B cell (primary cell): ENCODE results near the gene OSTF1. TPM values are rescaled to one million over a fixed set of nuclear protein-coding genes. Genes with fewer than 3 reads are reported as not detected.
A peak's percentile ranks its signal among the peaks of the same experiment; 100 is the strongest.

Experiments used
- ATAC-seq: fragments of 200-7000 bp; cut with Tn5 transposase; one replicate; pipeline ENCODE4 v1.10.0; 2021; ENCODE audit warnings: low read depth, mild to moderate bottlenecking, moderate number of reproducible peaks, moderate library complexity
- CTCF ChIA-PET: fragments of 350-600 bp; sonication (Branson Sonifier 250); formaldehyde crosslinking; loops from one replicate; lab custom pipeline; 2021; ENCODE audit warnings: antibody characterized with exemption, inconsistent platforms; lab: Charles Lee
- POLR2A ChIA-PET: fragments of 350-600 bp; sonication (Branson Sonifier 250); formaldehyde crosslinking; loops from one replicate; lab custom pipeline; 2021; ENCODE audit warnings: antibody characterized with exemption; lab: Charles Lee
- DNase-seq: peaks from one replicate; pipeline ENCODE4 v3.0.0; 2013
- H2AFZ ChIP-seq: 2 replicates; pipeline ENCODE4 v1.6.1; 2012; ENCODE audit warnings: mild to moderate bottlenecking, low read depth, low read length; ENCODE audit not compliant: insufficient read depth, poor library complexity, severe bottlenecking
- H3K27ac ChIP-seq, 2 donors: 1 replicate in 1 of 2; 2 replicates in 1 of 2; pipeline ENCODE4 v1.5.1; 2012 to 2013; ENCODE audit warnings: low read length in 2 of 2, mild to moderate bottlenecking in 2 of 2, moderate library complexity in 1 of 2
- H3K27me3 ChIP-seq, 4 experiments: fragments of 200-600 bp in 1 of 4; sonication (generic) in 1 of 4; replicated peaks in 1 of 4; 1 replicate in 2 of 4; 2 replicates in 2 of 4; pipeline versions ENCODE4 v1.6.1 to v1.7.0; 2013 to 2016; ENCODE audit warnings: low read length in 3 of 4, mild to moderate bottlenecking in 2 of 4, mixed read lengths in 1 of 4, moderate library complexity in 1 of 4; ENCODE audit not compliant: insufficient read depth in 4 of 4, control insufficient read depth in 3 of 4; ENCODE audit errors: control extremely low read depth in 1 of 4
- H3K36me3 ChIP-seq, 2 experiments: replicated peaks in 1 of 2; 1 replicate in 1 of 2; 2 replicates in 1 of 2; pipeline versions ENCODE4 v1.6.1 to v1.7.1; 2013; ENCODE audit warnings: low read length in 1 of 2; ENCODE audit not compliant: insufficient read depth in 2 of 2, control insufficient read depth in 1 of 2; ENCODE audit errors: control extremely low read depth in 1 of 2, extremely low read depth in 1 of 2
- H3K4me1 ChIP-seq, 2 donors: fragments of 200-600 bp in 1 of 2; sonication (generic) in 1 of 2; 1 replicate in 1 of 2; 2 replicates in 1 of 2; pipeline versions ENCODE4 v1.5.1 to v1.6.1; 2013 to 2017; ENCODE audit warnings: low read length in 2 of 2; ENCODE audit not compliant: control insufficient read depth in 2 of 2, insufficient read depth in 2 of 2
- H3K4me2 ChIP-seq: replicated peaks from 2 replicates; pipeline ENCODE3; 2012; ENCODE audit warnings: mild to moderate bottlenecking, low read depth, low read length; ENCODE audit not compliant: poor library complexity, severe bottlenecking
- H3K4me3 ChIP-seq, 5 experiments: fragments of 200-600 bp in 1 of 5; sonication (generic) in 1 of 5; 1 replicate in 3 of 5; 2 replicates in 2 of 5; pipeline versions ENCODE4 v1.5.1 to v1.7.0; 2011 to 2016; ENCODE audit warnings: low read length in 4 of 5, mild to moderate bottlenecking in 4 of 5, low read depth in 2 of 5, control low read depth in 1 of 5, moderate library complexity in 1 of 5; ENCODE audit not compliant: insufficient read depth in 1 of 5; ENCODE audit errors: control extremely low read depth in 1 of 5, extremely low read depth in 1 of 5
- H3K79me2 ChIP-seq: fragments of 200-600 bp; sonication (generic); one replicate; pipeline ENCODE4 v1.6.0; 2016; ENCODE audit warnings: low read length; ENCODE audit not compliant: control insufficient read depth, insufficient read depth
- H3K9ac ChIP-seq: fragments of 200-600 bp; sonication (generic); 2 replicates; pipeline ENCODE4 v1.6.1; 2017; ENCODE audit warnings: mild to moderate bottlenecking, low read length, moderate library complexity
- H3K9me3 ChIP-seq, 3 donors: one replicate each; pipeline versions ENCODE4 v1.6.1 to v1.7.1; 2013; ENCODE audit warnings: low read length in 2 of 3; ENCODE audit not compliant: control insufficient read depth in 2 of 3, insufficient read depth in 1 of 3; ENCODE audit errors: control extremely low read depth in 1 of 3
- H4K20me1 ChIP-seq: 2 replicates; pipeline ENCODE4 v1.6.0; 2012; ENCODE audit warnings: mild to moderate bottlenecking, low read length; ENCODE audit not compliant: insufficient read depth, control insufficient read depth, poor library complexity, severe bottlenecking
- H3K27ac Mint-ChIP-seq: one replicate; pipeline ENCODE4 v1.8.0; 2021; ENCODE audit warnings: mixed read lengths
- H3K27me3 Mint-ChIP-seq: one replicate; pipeline ENCODE4 v1.8.0; 2021; ENCODE audit warnings: mixed read lengths
- H3K4me1 Mint-ChIP-seq: one replicate; pipeline ENCODE4 v1.8.0; 2021; ENCODE audit warnings: mixed read lengths
- H3K4me3 Mint-ChIP-seq: one replicate; pipeline ENCODE4 v1.8.0; 2021; ENCODE audit warnings: mixed read lengths
- H3K9me3 Mint-ChIP-seq: one replicate; pipeline ENCODE4 v1.8.0; 2022; ENCODE audit warnings: mixed read lengths; ENCODE audit not compliant: insufficient read depth
- EZH2 ChIP-seq: IDR thresholded peaks from 2 replicates; pipeline ENCODE4 v1.6.1; 2012; ENCODE audit warnings: borderline replicate concordance, low read depth, mild to moderate bottlenecking, moderate library complexity, low read length; ENCODE audit not compliant: insufficient read depth, poor library complexity, severe bottlenecking
- WGBS: methylation state at CpG from one replicate; pipeline ENCODE4 v1.1.5; 2013; ENCODE audit warnings: missing lambda C conversion rate; ENCODE audit not compliant: insufficient coverage; 5-methylcytosine and 5-hydroxymethylcytosine counted together
- intact Hi-C: fragments of 100-400 bp; cut with micrococcal nuclease; formaldehyde crosslinking; loops from one replicate; pipeline ENCODE4 v1.10.0; 2022
- polyA plus RNA-seq: library from polyadenylated mRNA; depleted of rRNA; stranded (reverse); fragments of >200 nt; gene quantifications from 2 replicates; pipeline ENCODE4 v1.2.3, GENCODE V29; 2012
- total RNA-seq, 2 donors: library from RNA; stranded (reverse); fragments of 120-200 nt in 1 of 2; gene quantifications; 1 replicate in 1 of 2; 2 replicates in 1 of 2; pipeline versions ENCODE4 v1.2.3 to v1.2.4, GENCODE V29; 2013 to 2022
- TF ChIP-seq, protein P1 (sequence below): fragments of 200-600 bp; IDR thresholded peaks from one replicate; pipeline ENCODE4 v1.8.0; 2022; ENCODE audit warnings: antibody characterized with exemption, mild to moderate bottlenecking

OSTF1 gene
- total and polyA plus RNA-seq, 2 donors (not counting 1 experiment from before 2014, with no cell fraction given) = 33.8 to 62.0 TPM

- Histone ChIP-seq H3K9me3 (no peaks in the 10 kb centered on the region), H3K27ac (no peak overlapping the region), H3K9ac (no peak overlapping the region), H2AFZ (no peak overlapping the region), H3K79me2 (peaks cover 6% of the 10 kb centered on the region), H3K4me3 (no peak overlapping the region), H4K20me1 (peaks cover 23% of the 10 kb centered on the region), H3K36me3 (peaks cover 3 to 76% of the 10 kb centered on the region in 2 experiments), H3K4me1 (peaks cover 5 to 8% of the 10 kb centered on the region in 2 donors), H3K4me2 (no peak overlapping the region), H3K27me3 (no peaks in the 10 kb centered on the region)
- no CpG with 5 or more reads among the region's 1 CpG for WGBS
- intact Hi-C loops = no loop called here
- ChIA-PET POLR2A (no interaction called here), CTCF (no interaction called here)
- peaks cover 7% of the 10 kb centered on the region for H3K4me1 Mint-ChIP-seq
- H3K9me3 Mint-ChIP-seq = peaks cover 2% of the 10 kb centered on the region
- no peak overlapping the region for H3K4me3 Mint-ChIP-seq
- DNase-seq (no peak), ATAC-seq (no peak)
- no peaks in the 10 kb centered on the region for H3K27me3 Mint-ChIP-seq
- peak overlapping the region; percentile 7 for H3K27ac Mint-ChIP-seq
- TF ChIP-seq EZH2 = no peak
- TF ChIP-seq, protein P1, sequence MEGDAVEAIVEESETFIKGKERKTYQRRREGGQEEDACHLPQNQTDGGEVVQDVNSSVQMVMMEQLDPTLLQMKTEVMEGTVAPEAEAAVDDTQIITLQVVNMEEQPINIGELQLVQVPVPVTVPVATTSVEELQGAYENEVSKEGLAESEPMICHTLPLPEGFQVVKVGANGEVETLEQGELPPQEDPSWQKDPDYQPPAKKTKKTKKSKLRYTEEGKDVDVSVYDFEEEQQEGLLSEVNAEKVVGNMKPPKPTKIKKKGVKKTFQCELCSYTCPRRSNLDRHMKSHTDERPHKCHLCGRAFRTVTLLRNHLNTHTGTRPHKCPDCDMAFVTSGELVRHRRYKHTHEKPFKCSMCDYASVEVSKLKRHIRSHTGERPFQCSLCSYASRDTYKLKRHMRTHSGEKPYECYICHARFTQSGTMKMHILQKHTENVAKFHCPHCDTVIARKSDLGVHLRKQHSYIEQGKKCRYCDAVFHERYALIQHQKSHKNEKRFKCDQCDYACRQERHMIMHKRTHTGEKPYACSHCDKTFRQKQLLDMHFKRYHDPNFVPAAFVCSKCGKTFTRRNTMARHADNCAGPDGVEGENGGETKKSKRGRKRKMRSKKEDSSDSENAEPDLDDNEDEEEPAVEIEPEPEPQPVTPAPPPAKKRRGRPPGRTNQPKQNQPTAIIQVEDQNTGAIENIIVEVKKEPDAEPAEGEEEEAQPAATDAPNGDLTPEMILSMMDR = no peak
Observed at GRCh38 chr9:75138260-75139040, 50.1 kb downstream of the OSTF1 start.

GRCh38 chr9:75139201-75139600, 50.9 kb downstream of the OSTF1 start:
- Mint-ChIP-seq H3K27me3 (no peaks in the 10 kb centered on the region), H3K27ac (no peak overlapping the region), H3K4me1 (peaks cover 7% of the 10 kb centered on the region), H3K9me3 (peaks cover 4% of the 10 kb centered on the region), H3K4me3 (no peak overlapping the region)
- POLR2A ChIA-PET = no interaction called here
- no peaks in the 10 kb centered on the region for H3K27me3 ChIP-seq
- ATAC-seq = no peak
- H3K9ac ChIP-seq = no peak overlapping the region
- peaks cover 23% of the 10 kb centered on the region for H4K20me1 ChIP-seq
- H3K27ac ChIP-seq = no peak overlapping the region
- 92% methylated on average over 5 of the region's 7 CpGs for WGBS
- no peak overlapping the region for H2AFZ ChIP-seq
- H3K4me2 ChIP-seq = no peak overlapping the region
- intact Hi-C loops = no loop called here
- CTCF ChIA-PET = no interaction called here
- H3K36me3 ChIP-seq = peaks cover 5 to 80% of the 10 kb centered on the region in 2 experiments
- H3K79me2 ChIP-seq = peaks cover 6% of the 10 kb centered on the region
- no peak for TF ChIP-seq EZH2
- TF ChIP-seq, protein P1 = no peak
- H3K9me3 ChIP-seq = peaks cover 0 to 4% (median 3%) of the 10 kb centered on the region in 3 donors
- no peak for DNase-seq
- no peak overlapping the region for H3K4me3 ChIP-seq
- peaks cover 5 to 8% of the 10 kb centered on the region in 2 donors for H3K4me1 ChIP-seq
